SK-N-SH (cell line): ENCODE measurements around the gene GNG4. TPM values are rescaled to one million over a fixed set of nuclear protein-coding genes. Genes with fewer than 3 reads are reported as not detected.
"Not testable (repeated sequence)": the region's sequence is repeated elsewhere in the genome, so short reads cannot be mapped to it uniquely, and the experiment has no call there.

ENCODE experiments used
- CTCF ChIA-PET: fragments of 300-600, 350-600 bp; formaldehyde crosslinking; extraction: SDS; loops from one replicate; lab custom pipeline; 2021; lab: Yijun Ruan, JAX
- POLR2A ChIA-PET: fragments of 350-600 bp; sonication (Branson Sonifier 250); formaldehyde crosslinking; extraction: SDS; loops from one replicate; lab custom pipeline; 2020; ENCODE audit warnings: antibody characterized with exemption, inconsistent platforms; lab: Yijun Ruan, JAX
- DNase-seq: peaks from one replicate; pipeline ENCODE4 v3.0.0; 2012
- H2AFZ ChIP-seq: fragments of 200-600 bp; sonication (generic); 2 replicates; pipeline ENCODE4 v1.8.1; 2016; ENCODE audit warnings: antibody characterized with exemption, mild to moderate bottlenecking, low read depth
- H3F3A ChIP-seq: fragments of 200-600 bp; sonication (generic); replicated peaks from 2 replicates; pipeline ENCODE3; 2016; ENCODE audit warnings: antibody characterized with exemption, mild to moderate bottlenecking; ENCODE audit not compliant: insufficient read depth
- H3K27ac ChIP-seq, 2 experiments: fragments of 200-500 bp in 1 of 2; fragments of 200-600 bp in 1 of 2; sonication (Bioruptor generic) in 1 of 2; sonication (generic), shearing (Covaris generic) in 1 of 2; 2 replicates each; pipeline versions ENCODE4 v1.5.1 to v1.6.1; 2014 to 2016; ENCODE audit warnings: low read depth in 2 of 2, inconsistent platforms in 1 of 2, low read length in 1 of 2, mild to moderate bottlenecking in 1 of 2, mixed read lengths in 1 of 2
- H3K27me3 ChIP-seq: fragments of 200-600 bp; sonication (generic), shearing (Covaris generic); 2 replicates; pipeline ENCODE4 v1.6.1; 2016; ENCODE audit warnings: mixed run types; ENCODE audit not compliant: insufficient read depth
- H3K36me3 ChIP-seq, 2 experiments: fragments of 200-500 bp in 1 of 2; fragments of 200-600 bp in 1 of 2; sonication (Bioruptor generic) in 1 of 2; sonication (generic) in 1 of 2; replicated peaks in 1 of 2; 2 replicates each; pipeline versions ENCODE3 to v1.5.1; 2014 to 2016; ENCODE audit warnings: low read length in 1 of 2, mild to moderate bottlenecking in 1 of 2; ENCODE audit not compliant: insufficient read depth in 2 of 2, control insufficient read depth in 1 of 2
- H3K4me1 ChIP-seq, 2 experiments: fragments of 200-500 bp in 1 of 2; fragments of 200-600 bp in 1 of 2; sonication (Bioruptor generic) in 1 of 2; sonication (generic), shearing (Covaris generic) in 1 of 2; 2 replicates each; pipeline versions ENCODE4 v1.5.1 to v1.6.1; 2014 to 2016; ENCODE audit warnings: low read depth in 1 of 2, low read length in 1 of 2, mixed run types in 1 of 2; ENCODE audit not compliant: insufficient read depth in 2 of 2, control insufficient read depth in 1 of 2
- H3K4me2 ChIP-seq: fragments of 200-600 bp; sonication (generic), shearing (Covaris generic); 2 replicates; pipeline ENCODE4 v1.6.1; 2017; ENCODE audit warnings: mixed run types
- H3K4me3 ChIP-seq, 2 experiments: fragments of 200-500 bp in 1 of 2; fragments of 200-600 bp in 1 of 2; sonication (Bioruptor generic) in 1 of 2; sonication (generic), shearing (Covaris generic) in 1 of 2; 2 replicates each; pipeline versions ENCODE4 v1.5.1 to v1.8.1; 2014 to 2016; ENCODE audit warnings: low read depth in 2 of 2, inconsistent platforms in 1 of 2, low read length in 1 of 2, mild to moderate bottlenecking in 1 of 2, mixed read lengths in 1 of 2, moderate library complexity in 1 of 2
- H3K79me2 ChIP-seq: fragments of 200-600 bp; sonication (generic); 2 replicates; pipeline ENCODE4 v1.8.1; 2017; ENCODE audit warnings: mild to moderate bottlenecking; ENCODE audit not compliant: insufficient read depth
- H3K9ac ChIP-seq: fragments of 200-600 bp; sonication (generic); 2 replicates; pipeline ENCODE4 v1.6.1; 2017; ENCODE audit warnings: mixed run types
- H3K9me2 ChIP-seq: fragments of 200-600 bp; sonication (generic); 2 replicates; pipeline ENCODE4 v1.6.1; 2017; ENCODE audit warnings: mixed run types
- H3K9me3 ChIP-seq: fragments of 200-600 bp; sonication (generic); 2 replicates; pipeline ENCODE4 v1.6.1; 2017; ENCODE audit warnings: mixed run types, mild to moderate bottlenecking, moderate library complexity
- H4K20me1 ChIP-seq: fragments of 200-600 bp; sonication (generic); 2 replicates; pipeline ENCODE4 v1.6.1; 2017; ENCODE audit warnings: mild to moderate bottlenecking, mixed run types; ENCODE audit not compliant: insufficient read depth
- FOXJ3 ChIP-seq: sonication (generic); formaldehyde crosslinking; IDR thresholded peaks from 2 replicates; pipeline ENCODE4 v1.5.1; 2020; ENCODE audit warnings: mild to moderate bottlenecking, missing genetic modification reagents
- GATA2 ChIP-seq: sonication (generic); formaldehyde crosslinking; IDR thresholded peaks from 2 replicates; pipeline ENCODE4 v1.5.0; 2020; ENCODE audit warnings: mild to moderate bottlenecking, missing genetic modification reagents
- IRF3 ChIP-seq: fragments of 150-350 bp; IDR thresholded peaks from 2 replicates; pipeline ENCODE4 v1.6.1; 2016; ENCODE audit warnings: mild to moderate bottlenecking, low read depth, low read length
- MXI1 ChIP-seq: IDR thresholded peaks from 2 replicates; pipeline ENCODE4 v1.6.1; 2012; ENCODE audit warnings: mild to moderate bottlenecking, low read depth, low read length, improper control_type of control experiment
- REST ChIP-seq: IDR thresholded peaks from 2 replicates; pipeline ENCODE4 v1.6.1; 2012; ENCODE audit warnings: mild to moderate bottlenecking, low read depth, low read length, moderate library complexity
- WGBS: methylation state at CpG from one replicate; pipeline ENCODE4 v1.1.6; 2017; ENCODE audit warnings: low lambda C conversion rate; 5-methylcytosine and 5-hydroxymethylcytosine counted together
- polyA plus RNA-seq, 3 experiments: library from polyadenylated mRNA; depleted of rRNA; stranded (reverse); fragments of >200 nt; gene quantifications; 2 replicates each; pipeline ENCODE4 v1.2.3, GENCODE V29; 2012

The GNG4 gene
- polyA plus RNA-seq, 1 of the 3 experiments (the other 2 are of a cell fraction) = 1.6 TPM

- Histone ChIP-seq H2AFZ (no peak overlapping the region), H3K79me2 (no peaks in the 10 kb centered on the region), H4K20me1 (no peaks in the 10 kb centered on the region), H3K9ac (no peak overlapping the region), H3K27ac (peak overlapping the region in 1 of 2 experiments; percentile 88; a peak in 2 of 4 replicates), H3K4me2 (peak overlapping the region; percentile 99), H3K9me2 (no peaks in the 10 kb centered on the region), H3K4me3 (peak overlapping the region; percentile 59 to 61; a peak in 2 of 4 replicates), H3K9me3 (no peaks in the 10 kb centered on the region), H3K36me3 (no peaks in the 10 kb centered on the region), H3F3A (peaks cover 8% of the 10 kb centered on the region), H3K4me1 (peaks cover 0 to 34% of the 10 kb centered on the region in 2 experiments; a peak in 2 of 4 replicates), H3K27me3 (peaks cover 10% of the 10 kb centered on the region; the same call in 1 of the 2 replicates)
- DNase-seq = peak; percentile 83
- ChIA-PET CTCF (interaction anchor here (0.8 to 1.2 kb wide), 2 partner anchors 15 to 135 kb away, joined by 3 to 4 read pairs; no protein-coding TSS in a partner anchor), POLR2A (interaction anchor here (0.6 to 1.0 kb wide), 2 partner anchors 31 to 144 kb away, joined by 3 read pairs; no protein-coding TSS in a partner anchor)
- TF ChIP-seq REST (peak; percentile 13; the same call in 1 of the 2 replicates), MXI1 (peak; percentile 86), FOXJ3 (CRISPR knock-in tag) (0 out of 2 replicates have a peak, but pooled peaks have one; percentile 16), GATA2 (peak; percentile 64; the same call in 1 of the 2 replicates), IRF3 (no peak)
- WGBS = 22% methylated on average over 20 of the region's 31 CpGs
Observed at GRCh38 chr1:235648407-235648907, 1.1 kb downstream of the GNG4 start.

GRCh38 chr1:235647537-235647936 is 2.0 kb downstream of the GNG4 start:
- H3K4me2 ChIP-seq, H3K9me3 ChIP-seq, H4K20me1 ChIP-seq, DNase-seq, H3K4me3 ChIP-seq, H3F3A ChIP-seq, H3K36me3 ChIP-seq, H3K79me2 ChIP-seq, H3K9me2 ChIP-seq, H3K9ac ChIP-seq, H2AFZ ChIP-seq, H3K27ac ChIP-seq: not testable (repeated sequence)
- Histone ChIP-seq H3K4me1 (peaks cover 0 to 43% of the 10 kb centered on the region in 2 experiments; a peak in 2 of 4 replicates), H3K27me3 (peaks cover 10% of the 10 kb centered on the region; the same call in 1 of the 2 replicates)
- WGBS = 91% methylated on average over 12 of the region's 12 CpGs
- ChIA-PET POLR2A (interaction anchor here (1.4 kb wide), 1 partner anchor 95 kb away, joined by 3 read pairs; no protein-coding TSS in a partner anchor), CTCF (interaction anchor here (1.2 to 1.5 kb wide), 4 partner anchors 10 to 143 kb away, joined by 3 to 6 read pairs (median 4); partner anchors contain the start of gene B3GALNT2)
